PC-9 (cell line): Measurements from ENCODE around the gene ITM2C. TPM values are rescaled to one million over a fixed set of nuclear protein-coding genes. Genes with fewer than 3 reads are reported as not detected.

Experiments
- BruUV-seq: library from RNA; stranded (reverse); fragments of 400-500 nt; replicated peaks from 2 replicates; lab custom pipeline; 2021; lab: Mats Ljungman, UMichigan
- CTCF ChIA-PET: fragments of 300-600 bp; sonication (Branson Sonifier 250); formaldehyde crosslinking; loops from one replicate; lab custom pipeline; 2022; ENCODE audit warnings: antibody characterized with exemption; lab: Charles Lee
- POLR2A ChIA-PET: fragments of 300-600 bp; sonication (Branson Sonifier 250); formaldehyde crosslinking; loops from one replicate; lab custom pipeline; 2022; ENCODE audit warnings: antibody characterized with exemption; ENCODE audit not compliant: unreplicated experiment; lab: Charles Lee
- DNase-seq, 2 experiments: peaks; one replicate each; pipeline versions ENCODE4 v3.0.0 to v3.0.0-alpha.2; 2015 to 2022; ENCODE audit warnings: mixed read lengths in 1 of 2
- H2AFZ ChIP-seq: fragments of 200-600 bp; sonication (generic); 2 replicates; pipeline ENCODE4 v1.8.1; 2017; ENCODE audit warnings: antibody characterized with exemption
- H3F3A ChIP-seq: fragments of 200-600 bp; sonication (generic); 2 replicates; pipeline ENCODE4 v1.8.1; 2017; ENCODE audit warnings: antibody characterized with exemption, mild to moderate bottlenecking, low read depth; ENCODE audit not compliant: insufficient read depth
- H3K27ac ChIP-seq: fragments of 200-600 bp; sonication (generic); 2 replicates; pipeline ENCODE4 v1.6.1; 2016; ENCODE audit warnings: mixed run types
- H3K27me3 ChIP-seq: fragments of 200-600 bp; sonication (generic); 2 replicates; pipeline ENCODE4 v1.6.1; 2016; ENCODE audit warnings: low read depth, mixed run types; ENCODE audit not compliant: insufficient read depth
- H3K36me3 ChIP-seq: fragments of 200-600 bp; sonication (generic); 2 replicates; pipeline ENCODE4 v1.6.1; 2016; ENCODE audit warnings: low read depth, mixed run types
- H3K4me1 ChIP-seq: fragments of 200-600 bp; sonication (generic); replicated peaks from 2 replicates; pipeline ENCODE4 v1.6.1; 2016; ENCODE audit warnings: mixed run types; ENCODE audit not compliant: insufficient read depth
- H3K4me2 ChIP-seq: fragments of 200-600 bp; sonication (generic); 2 replicates; pipeline ENCODE4 v1.6.1; 2017; ENCODE audit warnings: mixed run types
- H3K4me3 ChIP-seq: fragments of 200-600 bp; sonication (generic); 2 replicates; pipeline ENCODE4 v1.6.1; 2016; ENCODE audit warnings: mixed run types
- H3K79me2 ChIP-seq: fragments of 200-600 bp; sonication (generic); 2 replicates; pipeline ENCODE4 v1.6.1; 2017; ENCODE audit warnings: low read depth, mixed run types
- H3K9me2 ChIP-seq: fragments of 200-600 bp; sonication (generic); 2 replicates; pipeline ENCODE4 v1.8.1; 2017; ENCODE audit warnings: mild to moderate bottlenecking; ENCODE audit not compliant: insufficient read depth
- H3K9me3 ChIP-seq: fragments of 200-600 bp; sonication (generic); 2 replicates; pipeline ENCODE4 v1.8.1; 2016; ENCODE audit warnings: low read depth; ENCODE audit not compliant: insufficient read depth
- H4K20me1 ChIP-seq: fragments of 200-600 bp; sonication (generic); 2 replicates; pipeline ENCODE4 v1.8.1; 2017; ENCODE audit not compliant: insufficient read depth
- CTCF ChIP-seq: fragments of 200-600 bp; sonication (generic); conservative IDR thresholded peaks from 2 replicates; pipeline ENCODE4 v1.6.1; 2017; ENCODE audit warnings: mixed run types, antibody characterized with exemption, mild to moderate bottlenecking, moderate library complexity
- EZH2 ChIP-seq: fragments of 200-600 bp; sonication (generic); IDR thresholded peaks from 2 replicates; pipeline ENCODE4 v1.8.0; 2017; ENCODE audit warnings: antibody characterized with exemption, low read depth
- intact Hi-C: fragments of 100-400 bp; cut with micrococcal nuclease; formaldehyde crosslinking; loops from one replicate; pipeline ENCODE4 v1.10.0; 2022; ENCODE audit not compliant: unreplicated experiment
- total RNA-seq: library from RNA; stranded (reverse); gene quantifications from 2 replicates; pipeline ENCODE4 v1.2.3, GENCODE V29; 2021

The ITM2C gene
- total RNA-seq, 1 experiment from 2014 or later = 76.0 TPM

GRCh38 chr2:230829959-230830358 is 34.8 kb upstream of the ITM2C start:
- Histone ChIP-seq H3K9me2 (no peaks in the 10 kb centered on the region), H3K27me3 (0 out of 2 replicates have a peak, but pooled peaks cover 3% of the 10 kb centered on the region), H3K36me3 (no peaks in the 10 kb centered on the region), H3K4me1 (no peaks in the 10 kb centered on the region), H3F3A (no peaks in the 10 kb centered on the region), H3K4me3 (no peak overlapping the region), H3K27ac (no peak overlapping the region), H4K20me1 (no peaks in the 10 kb centered on the region), H3K79me2 (no peaks in the 10 kb centered on the region), H3K9me3 (no peaks in the 10 kb centered on the region), H2AFZ (no peak overlapping the region), H3K4me2 (no peak overlapping the region)
- intact Hi-C loops = loop anchor here (10.0 kb wide), 2 partner anchors 395 to 625 kb away; no protein-coding TSS in a partner anchor
- BruUV-seq = no TSS peak
- no peak for TF ChIP-seq EZH2
- no peak for TF ChIP-seq CTCF
- ChIA-PET POLR2A (no interaction called here), CTCF (no interaction called here)
- DNase-seq = no peak

GRCh38 chr2:230830428-230830827 is 34.3 kb upstream of the ITM2C start:
- Histone ChIP-seq H3K9me2 (no peaks in the 10 kb centered on the region), H4K20me1 (no peaks in the 10 kb centered on the region), H3K27ac (no peak overlapping the region), H3K79me2 (no peaks in the 10 kb centered on the region), H3K4me3 (no peak overlapping the region), H3K36me3 (no peaks in the 10 kb centered on the region), H3K4me1 (no peaks in the 10 kb centered on the region), H3K9me3 (no peaks in the 10 kb centered on the region), H2AFZ (no peak overlapping the region), H3K4me2 (no peak overlapping the region), H3F3A (no peaks in the 10 kb centered on the region), H3K27me3 (0 out of 2 replicates have a peak, but pooled peaks cover 3% of the 10 kb centered on the region)
- BruUV-seq = no TSS peak
- intact Hi-C loops = no loop called here
- no peak for DNase-seq
- no peak for TF ChIP-seq CTCF
- no peak for TF ChIP-seq EZH2
- ChIA-PET POLR2A (no interaction called here), CTCF (no interaction called here)

GRCh38 chr2:230840301-230840700 is 24.4 kb upstream of the ITM2C start:
- Histone ChIP-seq H3K4me3 (no peak overlapping the region), H3K27me3 (peaks cover 20% of the 10 kb centered on the region), H3K4me2 (no peak overlapping the region), H3K9me3 (no peaks in the 10 kb centered on the region), H3F3A (no peaks in the 10 kb centered on the region), H3K79me2 (no peaks in the 10 kb centered on the region), H3K27ac (no peak overlapping the region), H4K20me1 (no peaks in the 10 kb centered on the region), H2AFZ (no peak overlapping the region), H3K36me3 (no peaks in the 10 kb centered on the region), H3K9me2 (no peaks in the 10 kb centered on the region), H3K4me1 (no peaks in the 10 kb centered on the region)
- no TSS peak for BruUV-seq
- no peak for DNase-seq
- ChIA-PET CTCF (no interaction called here), POLR2A (no interaction called here)
- intact Hi-C loops = no loop called here
- TF ChIP-seq EZH2 = no peak
- no peak for TF ChIP-seq CTCF
